Right lobe of liver (tissue), 6 donors: ENCODE measurements around the gene SYNJ2. TPM values are rescaled to one million over a fixed set of nuclear protein-coding genes. Genes with fewer than 3 reads are reported as not detected.
A peak's percentile ranks its signal among the peaks of the same experiment; 100 is the strongest.

Experiments
- ATAC-seq, 4 donors: fragments of 200-7000 bp; cut with Tn5 transposase; one replicate each; pipeline ENCODE4 v1.9.1; 2020; ENCODE audit warnings: mild to moderate bottlenecking in 4 of 4, moderate library complexity in 4 of 4
- DNase-seq, 3 donors: peaks; one replicate each; pipeline ENCODE4 v3.0.0-alpha.2; 2020
- H3K27ac ChIP-seq, 3 donors: fragments of 200-600 bp; one replicate each; pipeline ENCODE4 v1.8.0; 2022
- H3K27me3 ChIP-seq, 2 donors: fragments of 200-600 bp; one replicate each; pipeline ENCODE4 v1.8.0; 2022
- H3K36me3 ChIP-seq, 4 donors: fragments of 200-600 bp; sonication (generic) in 1 of 4; one replicate each; pipeline versions ENCODE4 v1.5.1 to v1.8.0; 2017 to 2022; ENCODE audit warnings: control low read depth in 1 of 4
- H3K4me1 ChIP-seq, 4 donors: fragments of 200-600 bp; sonication (generic) in 1 of 4; one replicate each; pipeline versions ENCODE4 v1.5.1 to v1.8.0; 2017 to 2022; ENCODE audit warnings: control low read depth in 1 of 4
- H3K4me3 ChIP-seq, 3 donors: fragments of 200-600 bp; one replicate each; pipeline ENCODE4 v1.8.0; 2022
- H3K9me3 ChIP-seq, 4 donors: fragments of 200-600 bp; sonication (generic) in 1 of 4; one replicate each; pipeline versions ENCODE4 v1.5.1 to v1.8.0; 2017 to 2022; ENCODE audit warnings: control low read depth in 1 of 4
- CTCF ChIP-seq, 4 donors: fragments of 200-600 bp in 3 of 4; fragments of 450-650 bp in 1 of 4; IDR thresholded peaks; one replicate each; pipeline versions ENCODE4 v1.5.1 to v1.8.0; 2016 to 2022; ENCODE audit warnings: antibody characterized with exemption in 4 of 4, mild to moderate bottlenecking in 2 of 4
- POLR2A ChIP-seq: fragments of 450-650 bp; IDR thresholded peaks from one replicate; pipeline ENCODE4 v1.6.1; 2017; ENCODE audit warnings: antibody characterized with exemption, mild to moderate bottlenecking
- WGBS: methylation state at CpG from one replicate; pipeline ENCODE4 v1.1.6; 2018; ENCODE audit warnings: low coverage, low lambda C conversion rate; ENCODE audit not compliant: insufficient coverage; ENCODE audit errors: missing lambda C conversion rate; 5-methylcytosine and 5-hydroxymethylcytosine counted together
- intact Hi-C, 2 donors: fragments of 100-400 bp; cut with DNase I; formaldehyde crosslinking; loops; one replicate each; pipeline versions ENCODE4 v1.11.2 to v1.14.1; 2022
- total RNA-seq, 6 experiments: library from RNA; depleted of rRNA in 2 of 6; stranded (reverse); fragments of >200 nt in 2 of 6; fragmentation: NEBNext Ultra II Directional in 3 of 6; extraction: Animal tissue kit (Norgen Biotek cat#: 25700) in 3 of 6; gene quantifications; one replicate each; pipeline versions ENCODE4 v1.1.0 to v1.2.4, GENCODE V29; 2016 to 2023
- donor health status: DM: no; HTN: yes; CAD: no.
- donor health status: DM: no; HTN: no; CAD: no.
- donor health status: DM: no; HTN: no; CAD: no.
- donor health status: DM: no; HTN: yes; CAD: no.
- donor health status: DM: no; HTN: yes; CAD: no.

The SYNJ2 gene
- total RNA-seq, 6 experiments from 2014 or later = 3.2 to 7.4 (median 4.2) TPM

GRCh38 chr6:158049055-158050028, 67.7 kb downstream of the SYNJ2 start:
- peak in 1 of 4 donors; percentile 17 for ATAC-seq
- Histone ChIP-seq H3K9me3 (no peaks in the 10 kb centered on the region), H3K27me3 (no peaks in the 10 kb centered on the region), H3K4me3 (no peak overlapping the region), H3K36me3 (no peaks in the 10 kb centered on the region), H3K27ac (no peak overlapping the region), H3K4me1 (no peaks in the 10 kb centered on the region)
- DNase-seq = no peak
- 30% methylated on average over 3 of the region's 17 CpGs for WGBS
- TF ChIP-seq POLR2A = no peak
- no peak for TF ChIP-seq CTCF (IDR thresholded peaks at IDR 0.05)
- intact Hi-C loops = no loop called here

GRCh38 chr6:158050107-158050735, 68.6 kb downstream of the SYNJ2 start:
- intact Hi-C loops = no loop called here
- H3K4me1 ChIP-seq = no peaks in the 10 kb centered on the region
- no peak for TF ChIP-seq CTCF (IDR thresholded peaks at IDR 0.05)
- TF ChIP-seq POLR2A = no peak
- DNase-seq = no peak
- no peaks in the 10 kb centered on the region for H3K27me3 ChIP-seq
- no peaks in the 10 kb centered on the region for H3K9me3 ChIP-seq
- no peak overlapping the region for H3K4me3 ChIP-seq
- ATAC-seq = no peak
- H3K36me3 ChIP-seq = no peaks in the 10 kb centered on the region
- WGBS = 92% methylated on average over 2 of the region's 8 CpGs
- H3K27ac ChIP-seq = no peak overlapping the region

GRCh38 chr6:158050955-158051354, 69.3 kb downstream of the SYNJ2 start:
- intact Hi-C loops = no loop called here
- H3K4me1 ChIP-seq = no peaks in the 10 kb centered on the region
- H3K4me3 ChIP-seq = no peak overlapping the region
- H3K36me3 ChIP-seq = no peaks in the 10 kb centered on the region
- ATAC-seq (no peak), DNase-seq (no peak)
- no peak overlapping the region for H3K27ac ChIP-seq
- H3K27me3 ChIP-seq = no peaks in the 10 kb centered on the region
- H3K9me3 ChIP-seq = no peaks in the 10 kb centered on the region
- no peak for TF ChIP-seq POLR2A
- no peak for TF ChIP-seq CTCF (IDR thresholded peaks at IDR 0.05)
- 92% methylated on average over 2 of the region's 4 CpGs for WGBS

GRCh38 chr6:158051968-158052367, 70.3 kb downstream of the SYNJ2 start:
- no peaks in the 10 kb centered on the region for H3K4me1 ChIP-seq
- intact Hi-C loops = no loop called here
- 75% methylated on average over 2 of the region's 2 CpGs for WGBS
- no peaks in the 10 kb centered on the region for H3K9me3 ChIP-seq
- no peak for TF ChIP-seq POLR2A
- TF ChIP-seq CTCF (IDR thresholded peaks at IDR 0.05) = no peak
- ATAC-seq (no peak), DNase-seq (no peak)
- H3K27ac ChIP-seq = no peak overlapping the region
- peaks cover 0 to 3% (median 0%) of the 10 kb centered on the region in 4 donors for H3K36me3 ChIP-seq
- no peak overlapping the region for H3K4me3 ChIP-seq
- H3K27me3 ChIP-seq = no peaks in the 10 kb centered on the region
